ENCODE measurements around the gene SRP72.

Gene SRP72

GRCh38 chr4:56465599-56466295, 1.7 kb upstream of the SRP72 start:
- DNase-seq (ENCODE audit: low spot score): no peak

GRCh38 chr4:56466296-56466761, 1.1 kb upstream of the SRP72 start:
- peak; percentile 86 for DNase-seq (ENCODE audit: low spot score)

DNA sequence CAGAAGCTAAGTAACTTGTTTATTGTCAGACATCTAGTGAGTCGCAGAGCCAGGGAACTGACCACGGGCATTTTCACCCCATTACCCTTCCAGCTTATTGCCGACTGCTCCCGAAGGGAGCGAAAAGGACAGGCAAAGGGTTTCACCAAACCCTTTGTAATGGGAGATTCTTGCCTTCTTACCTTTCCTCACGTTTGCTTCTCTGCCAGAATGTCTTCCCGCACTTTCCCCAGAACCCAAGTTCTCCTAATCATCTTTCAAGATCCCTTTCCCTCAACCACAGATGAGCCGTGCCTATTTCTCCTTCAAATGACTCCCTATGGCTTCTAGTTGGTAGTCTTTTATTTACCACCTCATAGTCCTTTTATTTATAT, 520 bp upstream of the SRP72 start:
- DNase-seq (ENCODE audit: low spot score): no peak

GRCh38 chr4:56468097-56468422, 643 bp downstream of the SRP72 start:
- no peak for DNase-seq (ENCODE audit: low spot score)

- DNase-seq (ENCODE audit: low spot score): no peak
Measured at GRCh38 chr4:56469489-56470210, 2.2 kb downstream of the SRP72 start.

GRCh38 chr4:56475917-56476316, 8.5 kb downstream of the SRP72 start:
- no peak for DNase-seq (ENCODE audit: low spot score)

DNA sequence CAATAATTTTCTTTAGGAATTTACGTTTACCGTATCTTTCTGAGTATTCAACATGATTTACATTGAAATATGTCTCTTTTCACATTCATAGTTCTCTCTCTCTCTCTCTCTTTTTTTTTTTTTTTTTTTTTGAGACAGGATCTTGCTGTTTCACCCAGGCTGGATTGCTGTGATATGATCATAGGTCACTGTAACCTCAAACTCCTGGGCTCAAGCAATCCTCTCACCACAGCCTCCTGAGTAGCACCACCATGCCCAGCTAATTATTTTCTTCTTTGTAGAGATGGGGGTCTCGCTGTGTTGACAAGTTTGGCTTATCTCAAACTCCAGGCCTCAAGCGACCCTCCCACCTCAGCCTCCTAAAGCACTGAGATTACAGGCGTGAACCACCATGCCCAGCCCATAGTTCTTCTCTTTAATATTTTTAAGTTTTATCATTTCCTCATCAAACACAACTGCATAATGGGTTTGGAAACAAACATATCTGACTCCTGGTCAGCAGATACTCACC, 9.8 kb downstream of the SRP72 start:
- no peak for DNase-seq (ENCODE audit: low spot score)

GRCh38 chr4:56480691-56481090, 13.3 kb downstream of the SRP72 start:
- no peak for DNase-seq (ENCODE audit: low spot score)

DNA sequence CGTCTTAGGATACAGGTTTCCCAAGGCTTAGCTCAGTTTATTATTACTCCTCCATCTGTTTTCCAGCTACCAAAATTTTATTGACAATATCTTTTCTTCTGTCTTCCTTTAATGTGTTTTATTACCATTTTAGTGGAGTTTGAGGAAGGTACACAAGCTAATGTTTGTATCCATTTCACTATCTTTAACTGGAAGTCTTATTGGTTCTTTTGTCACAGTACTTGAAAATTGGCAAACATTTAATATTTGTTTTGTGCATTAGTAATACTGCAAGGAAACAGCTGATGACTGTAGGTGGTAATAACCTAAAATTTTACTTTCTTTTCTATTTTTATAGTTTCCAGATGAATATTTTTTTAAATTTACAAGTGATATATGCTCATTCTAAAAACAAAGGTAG, 28.8 kb downstream of the SRP72 start:
- no peak for DNase-seq (ENCODE audit: low spot score)

- DNase-seq (ENCODE audit: low spot score): peak; percentile 52
Measured at GRCh38 chr4:56505269-56506130, 38.1 kb downstream of the SRP72 start, which contains the start of gene ARL9. Gene ARL9 (plus strand): TSS chr4:56505791. CDS start chr4:56505863, 72 bp downstream.

DNA sequence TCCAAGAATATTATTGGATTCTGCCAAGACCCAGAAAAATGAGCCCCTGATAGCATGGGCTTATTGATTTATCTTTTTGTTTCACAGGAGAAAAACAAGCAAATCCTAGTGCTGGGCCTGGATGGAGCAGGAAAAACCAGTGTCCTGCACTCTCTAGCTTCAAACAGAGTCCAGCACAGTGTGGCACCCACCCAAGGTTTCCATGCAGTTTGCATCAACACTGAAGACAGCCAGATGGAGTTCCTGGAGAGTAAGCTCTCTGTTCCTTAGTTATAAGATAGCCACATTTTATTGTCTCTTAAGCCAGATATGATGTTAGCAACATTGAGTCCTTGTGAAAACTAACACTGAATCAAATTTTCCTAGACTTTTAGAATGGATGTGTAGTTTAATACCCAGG, 43.7 kb downstream of the SRP72 start:
- no peak for DNase-seq (ENCODE audit: low spot score)

DNA sequence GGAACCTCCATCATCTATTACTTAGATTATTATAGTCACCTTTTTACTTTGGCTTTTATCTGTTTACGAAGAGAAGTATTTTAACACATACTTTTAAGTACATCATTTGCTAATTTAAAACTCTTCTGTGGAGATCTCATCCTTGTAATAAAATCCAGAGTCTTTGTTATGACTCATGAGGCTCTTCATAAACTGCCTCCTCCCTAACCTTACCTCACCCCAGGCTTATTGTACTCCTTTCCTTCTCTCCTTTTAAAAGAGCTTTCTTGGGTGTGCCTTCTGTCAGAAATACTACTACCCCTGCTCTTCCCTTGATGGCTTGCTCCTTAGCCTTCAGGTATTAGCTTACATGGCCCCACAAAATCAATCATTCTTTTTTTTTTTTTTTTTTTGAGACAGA, 44.7 kb downstream of the SRP72 start:
- DNase-seq (ENCODE audit: low spot score): peak; percentile 46

GRCh38 chr4:56513517-56513916, 46.1 kb downstream of the SRP72 start:
- DNase-seq (ENCODE audit: low spot score): no peak

- DNase-seq (ENCODE audit: low spot score): peak; percentile 91
Measured at GRCh38 chr4:56530269-56531148, 63.1 kb downstream of the SRP72 start.

DNA sequence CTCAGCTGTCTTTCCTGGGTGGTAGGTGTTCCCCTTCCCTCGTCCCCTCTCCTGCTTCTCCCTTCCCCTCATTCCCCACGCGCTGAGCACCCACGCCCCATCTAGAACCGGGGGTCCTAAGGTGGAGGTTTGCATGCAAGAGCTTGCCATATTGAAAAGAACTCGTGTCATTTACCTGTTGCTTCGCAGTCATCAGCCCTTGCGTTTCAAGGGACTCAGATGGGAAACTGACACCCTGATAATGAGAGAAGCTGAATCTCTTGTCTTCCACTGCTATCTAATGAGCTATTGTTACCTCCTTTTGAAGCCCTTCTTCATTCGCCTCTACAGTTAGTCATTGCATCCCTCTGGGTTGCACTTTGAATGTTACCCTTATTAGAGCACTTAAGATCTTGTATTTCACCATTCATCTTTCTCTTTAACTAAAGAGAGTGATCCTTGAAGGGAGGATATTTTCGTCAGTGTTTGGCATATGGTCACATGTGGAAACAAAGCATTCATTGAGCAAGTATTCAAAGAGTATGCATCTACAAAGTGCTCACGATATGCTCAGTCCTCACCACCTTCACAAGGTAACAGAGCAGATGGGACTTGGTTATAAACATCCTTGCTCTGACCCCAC, 63.8 kb downstream of the SRP72 start:
- DNase-seq (ENCODE audit: low spot score): no peak

GRCh38 chr4:56531823-56532222, 64.4 kb downstream of the SRP72 start:
- DNase-seq (ENCODE audit: low spot score): no peak

DNA sequence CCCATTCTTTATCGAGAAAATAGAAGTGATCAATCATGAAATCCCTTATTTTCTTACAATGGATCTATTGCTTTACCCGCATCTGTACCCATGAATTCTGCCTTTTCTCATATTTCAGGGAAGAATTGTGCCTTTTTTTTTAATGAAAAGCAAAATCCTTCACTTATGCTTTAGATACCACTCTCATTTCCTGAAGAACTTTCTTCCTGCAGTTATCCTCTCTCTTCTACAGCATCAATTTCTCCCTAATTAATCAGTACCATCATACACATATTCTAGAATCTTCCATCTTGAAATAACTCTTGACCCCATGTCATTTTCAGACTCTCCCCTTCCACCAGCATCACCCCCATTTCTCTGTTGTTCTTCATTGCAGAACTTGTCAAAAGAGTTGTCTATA, 64.8 kb downstream of the SRP72 start:
- DNase-seq (ENCODE audit: low spot score): no peak

- DNase-seq (ENCODE audit: low spot score): no peak
Measured at GRCh38 chr4:56535915-56536314, 68.5 kb downstream of the SRP72 start.

GRCh38 chr4:56537147-56537546, 69.7 kb downstream of the SRP72 start:
- no peak for DNase-seq (ENCODE audit: low spot score)

DNA sequence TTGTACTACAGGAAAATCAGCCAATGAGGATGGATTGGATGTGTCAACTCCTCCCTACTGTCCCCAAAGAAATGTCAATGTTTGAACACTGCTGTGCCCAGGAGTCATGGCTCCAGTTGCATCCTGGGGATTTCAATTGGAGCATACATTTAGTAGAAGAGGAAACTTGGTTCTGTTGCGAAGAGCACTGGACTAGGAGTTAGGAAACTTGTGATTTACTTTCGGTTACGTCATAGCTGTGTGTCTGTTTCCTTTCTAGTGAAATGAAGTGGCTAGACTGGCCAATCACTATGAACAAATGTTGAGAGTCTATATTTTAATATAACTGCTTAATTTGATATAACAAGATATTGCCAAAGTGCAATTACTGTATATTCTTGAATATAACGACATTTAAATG, 73.4 kb downstream of the SRP72 start:
- no peak for DNase-seq (ENCODE audit: low spot score)

- peak; percentile 81 for DNase-seq (ENCODE audit: low spot score)
Measured at GRCh38 chr4:56544573-56545131, 77.2 kb downstream of the SRP72 start.
